Breast epithelium (tissue), 3 donors: Measurements from ENCODE around the gene PRRX2.

Experiments used
- CTCF ChIP-seq, 3 donors: fragments of 450-650 bp; IDR thresholded peaks; one replicate each; pipeline ENCODE4 v1.5.1; 2016 to 2017; ENCODE audit warnings: antibody characterized with exemption in 3 of 3, mild to moderate bottlenecking in 3 of 3, moderate library complexity in 3 of 3
- POLR2A ChIP-seq: fragments of 450-650 bp; IDR thresholded peaks from one replicate; pipeline ENCODE4 v1.6.1; 2016; ENCODE audit warnings: antibody characterized with exemption, mild to moderate bottlenecking, moderate library complexity
- POLR2AphosphoS5 ChIP-seq, 3 donors: sonication (generic); formaldehyde crosslinking; IDR thresholded peaks; one replicate each; pipeline ENCODE4 v1.6.1; 2017; ENCODE audit warnings: antibody characterized with exemption in 3 of 3

GRCh38 chr9:129752900-129753729, 87.7 kb downstream of the PRRX2 start, which contains the start of gene PTGES:
- no peak for TF ChIP-seq CTCF (IDR thresholded peaks at IDR 0.05)
- peak in 2 of 3 donors; percentile 26 to 27 for TF ChIP-seq POLR2AphosphoS5 (IDR thresholded peaks at IDR 0.05)
- peak; percentile 30 for TF ChIP-seq POLR2A
